Left lung (tissue), 10 donors: Measurements from ENCODE around the gene DIRAS1. TPM values are rescaled to one million over a fixed set of nuclear protein-coding genes. Genes with fewer than 3 reads are reported as not detected.
A peak's percentile ranks its signal among the peaks of the same experiment; 100 is the strongest.
"Not testable (repeated sequence)": the region's sequence is repeated elsewhere in the genome, so short reads cannot be mapped to it uniquely, and the experiment has no call there.

Source experiments
- ATAC-seq: fragments of 200-7000 bp; cut with Tn5 transposase; one replicate; pipeline ENCODE4 v1.9.1; 2020; ENCODE audit warnings: moderate library complexity
- DNase-seq, 4 donors: peaks; one replicate each; pipeline ENCODE4 v3.0.0-alpha.2; 2013 to 2020
- H3K27ac ChIP-seq, 2 donors: fragments of 200-600 bp; sonication (generic) in 1 of 2; one replicate each; pipeline versions ENCODE4 v1.5.0 to v1.8.0; 2020 to 2021
- H3K27me3 ChIP-seq, 2 donors: fragments of 200-600 bp; sonication (generic) in 1 of 2; one replicate each; pipeline versions ENCODE4 v1.5.0 to v1.8.0; 2020 to 2021
- H3K36me3 ChIP-seq, 2 donors: fragments of 200-600 bp; sonication (generic) in 1 of 2; one replicate each; pipeline versions ENCODE4 v1.5.0 to v1.8.0; 2020 to 2021
- H3K4me1 ChIP-seq, 2 donors: fragments of 200-600 bp; one replicate each; pipeline ENCODE4 v1.8.0; 2021
- H3K4me3 ChIP-seq, 2 donors: fragments of 200-600 bp; sonication (generic) in 1 of 2; one replicate each; pipeline versions ENCODE4 v1.5.0 to v1.8.0; 2020 to 2021; ENCODE audit warnings: mild to moderate bottlenecking in 1 of 2
- H3K9me3 ChIP-seq, 2 donors: fragments of 200-600 bp; sonication (generic) in 1 of 2; one replicate each; pipeline versions ENCODE4 v1.5.0 to v1.8.0; 2020 to 2021
- intact Hi-C, 2 donors: fragments of 100-400 bp; cut with DNase I; formaldehyde crosslinking; loops; one replicate each; pipeline versions ENCODE4 v1.11.2 to v1.14.2; 2022
- polyA plus RNA-seq, 6 donors: library from polyadenylated mRNA; unstranded; fragments of 120-200 nt; gene quantifications; one replicate each; pipeline ENCODE4 v1.2.1, GENCODE V29; 2013; ENCODE audit not compliant: insufficient read length in 6 of 6
- total RNA-seq, 2 donors: library from RNA; stranded (reverse); fragmentation: NEBNext Ultra II Directional; extraction: Animal tissue kit (Norgen Biotek cat#: 25700); gene quantifications; one replicate each; pipeline ENCODE4 v1.2.1, GENCODE V29; 2021
- TF ChIP-seq, protein P1 (sequence below), 2 donors: fragments of 200-600 bp; sonication (generic) in 1 of 2; IDR thresholded peaks; one replicate each; pipeline versions ENCODE4 v1.5.0 to v1.8.0; 2021; ENCODE audit warnings: antibody characterized with exemption in 2 of 2
- donor health status: DM: no; HTN: yes; CAD: no.
- donor health status: DM: no; HTN: no; CAD: no.

The DIRAS1 gene
- total and polyA plus RNA-seq, 8 donors = 0.71 to 4.1 (median 1.5) TPM

DNA sequence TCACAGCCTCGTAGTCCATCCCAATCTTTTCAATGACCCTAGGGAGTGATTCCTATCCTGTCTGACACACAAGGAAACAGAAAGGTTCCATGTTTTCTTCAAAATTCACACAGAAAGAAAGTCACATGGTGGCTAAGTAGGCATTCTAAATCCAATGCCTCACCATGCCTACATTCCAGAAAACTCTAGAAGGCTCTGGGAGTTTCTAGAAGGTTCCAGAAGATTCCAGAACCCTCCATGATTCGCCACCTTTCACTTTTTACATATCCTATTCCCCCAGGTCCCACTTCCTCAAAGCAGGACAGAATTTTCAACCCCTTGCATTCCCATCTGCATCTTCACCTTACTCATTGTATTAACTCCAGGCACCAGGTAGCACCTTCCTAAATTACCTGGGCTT is 41.7 kb downstream of the DIRAS1 start:
- H3K4me3 ChIP-seq = no peak overlapping the region
- H3K36me3 ChIP-seq = no peaks in the 10 kb centered on the region
- no peak overlapping the region for H3K27ac ChIP-seq
- no peak for DNase-seq
- no peaks in the 10 kb centered on the region for H3K27me3 ChIP-seq
- H3K9me3 ChIP-seq = no peaks in the 10 kb centered on the region
- intact Hi-C loops = no loop called here
- TF ChIP-seq, protein P1, sequence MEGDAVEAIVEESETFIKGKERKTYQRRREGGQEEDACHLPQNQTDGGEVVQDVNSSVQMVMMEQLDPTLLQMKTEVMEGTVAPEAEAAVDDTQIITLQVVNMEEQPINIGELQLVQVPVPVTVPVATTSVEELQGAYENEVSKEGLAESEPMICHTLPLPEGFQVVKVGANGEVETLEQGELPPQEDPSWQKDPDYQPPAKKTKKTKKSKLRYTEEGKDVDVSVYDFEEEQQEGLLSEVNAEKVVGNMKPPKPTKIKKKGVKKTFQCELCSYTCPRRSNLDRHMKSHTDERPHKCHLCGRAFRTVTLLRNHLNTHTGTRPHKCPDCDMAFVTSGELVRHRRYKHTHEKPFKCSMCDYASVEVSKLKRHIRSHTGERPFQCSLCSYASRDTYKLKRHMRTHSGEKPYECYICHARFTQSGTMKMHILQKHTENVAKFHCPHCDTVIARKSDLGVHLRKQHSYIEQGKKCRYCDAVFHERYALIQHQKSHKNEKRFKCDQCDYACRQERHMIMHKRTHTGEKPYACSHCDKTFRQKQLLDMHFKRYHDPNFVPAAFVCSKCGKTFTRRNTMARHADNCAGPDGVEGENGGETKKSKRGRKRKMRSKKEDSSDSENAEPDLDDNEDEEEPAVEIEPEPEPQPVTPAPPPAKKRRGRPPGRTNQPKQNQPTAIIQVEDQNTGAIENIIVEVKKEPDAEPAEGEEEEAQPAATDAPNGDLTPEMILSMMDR (IDR thresholded peaks at IDR 0.05) = no peak
- peaks cover 0 to 3% of the 10 kb centered on the region in 2 donors for H3K4me1 ChIP-seq
- ATAC-seq = no peak

DNA sequence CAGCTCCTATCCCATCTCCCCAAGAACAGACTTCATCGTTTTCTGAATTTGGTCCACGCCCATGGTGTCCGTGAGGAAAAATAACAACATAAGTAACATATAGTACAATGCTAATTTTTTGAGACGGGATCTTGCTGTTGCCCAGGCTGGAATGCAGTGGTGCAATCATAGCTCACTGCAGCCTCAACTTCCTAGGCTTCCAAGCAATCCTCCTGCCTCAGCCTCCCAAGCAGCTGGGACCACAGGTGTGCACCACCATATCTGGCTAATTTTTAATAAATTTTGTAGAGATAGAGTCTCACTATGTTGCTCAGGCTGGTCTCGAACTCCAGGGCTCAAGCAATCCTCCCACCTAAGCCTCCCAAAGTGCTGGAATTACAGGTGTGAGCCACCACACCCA is 42.2 kb downstream of the DIRAS1 start:
- H3K4me3 ChIP-seq, ATAC-seq, intact Hi-C loops, DNase-seq, H3K4me1 ChIP-seq, H3K9me3 ChIP-seq, H3K27ac ChIP-seq, H3K36me3 ChIP-seq, H3K27me3 ChIP-seq: not testable (repeated sequence)

DNA sequence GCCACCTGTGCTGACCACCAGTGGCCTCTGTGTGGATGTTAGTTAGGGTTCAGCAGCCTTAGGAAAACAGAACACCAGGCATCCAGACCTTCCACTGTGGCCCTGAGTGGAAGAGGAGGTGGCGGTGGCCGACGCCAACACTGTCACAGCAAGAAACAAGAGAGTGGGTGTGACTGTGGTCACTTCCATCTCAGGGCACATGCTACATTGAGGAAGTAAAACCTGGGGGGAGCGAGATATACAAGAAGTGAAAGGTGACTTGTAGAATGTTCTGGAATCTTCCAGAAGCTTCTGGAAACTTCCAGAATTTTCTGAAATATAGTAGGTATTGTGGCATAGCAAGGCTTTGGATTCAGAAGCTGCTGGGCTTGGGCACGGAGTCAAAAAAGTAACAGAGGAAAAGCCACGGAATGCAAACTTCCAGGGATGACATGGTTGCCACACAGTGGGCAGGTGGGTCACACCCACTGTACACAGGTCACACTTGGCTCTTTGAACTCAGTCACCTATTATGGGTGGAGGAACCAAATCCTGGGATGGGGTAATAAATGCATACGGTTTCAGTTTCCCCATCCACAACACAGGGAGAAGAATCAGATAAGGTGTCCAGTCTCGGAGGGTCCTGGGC is 43.0 kb downstream of the DIRAS1 start:
- Histone ChIP-seq H3K27ac (no peak overlapping the region), H3K4me1 (peaks cover 0 to 3% of the 10 kb centered on the region in 2 donors), H3K27me3 (no peaks in the 10 kb centered on the region), H3K4me3 (no peak overlapping the region), H3K9me3 (no peaks in the 10 kb centered on the region), H3K36me3 (no peaks in the 10 kb centered on the region)
- TF ChIP-seq, protein P1 (IDR thresholded peaks at IDR 0.05) = no peak
- intact Hi-C loops = no loop called here
- DNase-seq (no peak), ATAC-seq (peak; percentile 44)

GRCh38 chr19:2676823-2677222 is 44.3 kb downstream of the DIRAS1 start:
- Histone ChIP-seq H3K27me3 (no peaks in the 10 kb centered on the region), H3K36me3 (no peaks in the 10 kb centered on the region), H3K4me1 (peaks cover 0 to 3% of the 10 kb centered on the region in 2 donors), H3K9me3 (no peaks in the 10 kb centered on the region), H3K4me3 (no peak overlapping the region), H3K27ac (no peak overlapping the region)
- TF ChIP-seq, protein P1 (IDR thresholded peaks at IDR 0.05) = no peak
- ATAC-seq (no peak), DNase-seq (no peak)
- intact Hi-C loops = no loop called here

DNA sequence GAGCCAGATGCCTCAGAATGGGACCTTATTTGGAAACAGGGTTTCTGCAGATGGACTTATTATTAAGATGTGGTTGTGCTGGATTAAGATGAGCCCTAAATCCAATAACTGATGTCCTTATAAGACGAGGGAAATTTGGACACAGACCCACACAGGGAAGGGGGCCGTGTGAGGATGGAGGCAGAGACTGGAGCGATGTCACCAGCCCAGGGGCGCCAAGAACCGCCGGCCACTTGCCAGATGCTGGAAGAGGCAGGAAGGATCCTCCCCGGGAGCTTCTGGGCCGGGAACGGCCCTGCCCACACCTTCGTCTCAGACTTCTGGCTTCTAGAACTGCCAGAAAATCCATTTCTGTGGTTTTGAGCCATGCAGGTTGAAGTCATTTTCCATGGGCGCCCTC is 45.3 kb downstream of the DIRAS1 start:
- Histone ChIP-seq H3K36me3 (no peaks in the 10 kb centered on the region), H3K9me3 (no peaks in the 10 kb centered on the region), H3K27ac (no peak overlapping the region), H3K4me1 (peaks cover 0 to 3% of the 10 kb centered on the region in 2 donors), H3K4me3 (no peak overlapping the region), H3K27me3 (no peaks in the 10 kb centered on the region)
- TF ChIP-seq, protein P1 (IDR thresholded peaks at IDR 0.05) = no peak
- intact Hi-C loops = no loop called here
- ATAC-seq (no peak), DNase-seq (no peak)

GRCh38 chr19:2670217-2670616 is 51.0 kb downstream of the DIRAS1 start:
- Histone ChIP-seq H3K36me3 (no peaks in the 10 kb centered on the region), H3K27me3 (no peaks in the 10 kb centered on the region), H3K4me3 (no peak overlapping the region), H3K4me1 (no peaks in the 10 kb centered on the region), H3K9me3 (no peaks in the 10 kb centered on the region), H3K27ac (no peak overlapping the region)
- ATAC-seq = no peak
- peak in 1 of 4 donors; percentile 58 for DNase-seq
- TF ChIP-seq, protein P1 (IDR thresholded peaks at IDR 0.05) = no peak
- intact Hi-C loops = no loop called here
